Adipose tissue (tissue), 3 donors: ENCODE measurements around the gene NEK11. TPM values are rescaled to one million over a fixed set of nuclear protein-coding genes. Genes with fewer than 3 reads are reported as not detected.
A peak's percentile ranks its signal among the peaks of the same experiment; 100 is the strongest.
"Not testable (repeated sequence)": the region's sequence is repeated elsewhere in the genome, so short reads cannot be mapped to it uniquely, and the experiment has no call there.

Experiments
- H3K27ac ChIP-seq: one replicate; pipeline ENCODE4 v1.5.1; 2013; ENCODE audit warnings: low read depth, low read length
- WGBS, 3 donors: extraction: QIAGEN DNeasy Blood & Tissue Kit; methylation state at CpG; one replicate each; pipeline ENCODE4 v1.1.7; 2013; 5-methylcytosine and 5-hydroxymethylcytosine counted together
- polyA plus RNA-seq, 3 donors: library from polyadenylated mRNA; stranded (reverse); fragments of 200-250 nt; gene quantifications; one replicate each; pipeline ENCODE4 v1.2.3, GENCODE V29; 2013
- donor health status: healthy with polysubstance abuse.
- donor health status: Bipolar disorder and iron deficiency.
- donor health status: healthy.

The NEK11 gene
- polyA plus RNA-seq, 3 donors = 1.8 to 3.3 (median 2.6) TPM

DNA sequence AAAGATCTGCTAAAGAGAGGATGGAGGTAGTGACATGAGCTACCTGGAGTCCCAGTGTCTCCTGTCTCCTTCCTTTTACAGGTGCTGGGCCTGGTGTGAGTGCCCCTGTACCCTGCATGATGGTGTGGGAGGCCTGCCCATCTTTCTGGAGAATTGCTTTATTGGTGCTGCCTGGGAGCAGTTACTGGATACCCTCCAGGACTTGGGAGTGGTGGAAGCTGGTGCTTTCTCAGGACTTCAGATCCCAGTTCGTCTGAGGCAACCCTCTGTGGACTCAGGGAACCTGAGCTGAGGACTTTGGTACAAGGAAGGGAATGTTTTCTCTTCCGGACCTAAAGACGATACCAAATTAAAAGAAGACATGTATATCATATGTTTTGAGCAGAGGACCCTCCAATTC is 336.6 kb downstream of the NEK11 start:
- H3K27ac ChIP-seq = no peak overlapping the region
- WGBS, 3 donors = 46 to 88% (median 88%) methylated on average over 3 of the region's 3 CpGs

DNA sequence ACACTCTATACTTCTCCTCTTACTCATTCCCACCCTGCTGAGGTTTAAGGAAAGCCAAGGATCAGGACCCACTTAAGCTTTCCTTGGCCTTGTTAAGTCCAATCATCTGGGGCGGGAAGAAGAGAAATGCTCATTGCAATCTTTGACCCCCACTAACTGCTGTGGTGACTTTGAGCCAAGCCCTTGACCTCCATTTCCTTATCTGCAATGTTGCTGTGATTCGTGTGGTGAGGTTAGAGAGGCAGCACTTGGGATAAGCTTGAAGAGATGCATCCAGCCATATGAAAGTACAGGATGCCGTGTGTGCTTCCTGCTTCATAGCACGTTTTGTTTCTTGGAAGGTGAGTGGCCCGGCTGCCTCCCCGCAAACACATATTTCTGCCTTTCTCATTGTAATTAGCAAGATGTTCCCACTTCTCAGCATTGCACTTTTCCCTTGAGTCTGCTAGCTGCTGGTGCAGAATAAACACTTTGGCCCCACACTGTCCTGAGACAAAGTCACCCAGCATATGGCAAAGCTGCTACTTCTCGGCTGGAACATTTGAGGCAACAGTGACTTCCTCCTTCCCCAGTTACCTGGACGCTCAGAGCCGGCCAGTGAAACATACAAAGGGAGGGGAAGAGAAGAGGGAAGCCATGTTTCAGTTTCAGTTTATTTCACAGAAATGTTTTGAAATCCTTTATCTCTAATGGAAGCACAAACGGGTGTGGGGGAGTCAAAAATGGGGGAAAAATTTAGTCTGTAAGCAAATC is 344.4 kb downstream of the NEK11 start:
- WGBS, 3 donors = 51 to 77% (median 66%) methylated on average over 10 of the region's 10 CpGs
- H3K27ac ChIP-seq = no peak overlapping the region

DNA sequence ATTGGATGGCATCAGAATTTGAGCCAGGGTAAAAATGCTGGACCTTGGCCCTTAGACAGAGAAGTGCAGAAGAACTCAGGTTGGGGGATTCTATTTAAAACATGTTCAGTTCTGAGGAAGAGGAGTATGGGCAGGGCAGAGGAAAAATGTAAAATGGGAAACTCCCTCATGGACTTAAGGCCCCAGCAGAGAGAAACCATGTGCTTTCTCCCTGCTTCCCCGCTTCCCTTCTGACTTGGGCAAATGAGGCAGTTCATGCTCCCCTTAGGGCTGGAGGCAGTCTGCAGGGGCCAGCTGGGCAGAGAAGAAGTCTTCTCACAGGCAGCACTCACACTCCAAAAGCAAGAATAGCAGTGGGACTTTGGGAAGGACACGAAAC is 345.0 kb downstream of the NEK11 start:
- 67 to 89% (median 84%) methylated on average over 2 of the region's 2 CpGs for WGBS, 3 donors
- H3K27ac ChIP-seq = no peak overlapping the region

DNA sequence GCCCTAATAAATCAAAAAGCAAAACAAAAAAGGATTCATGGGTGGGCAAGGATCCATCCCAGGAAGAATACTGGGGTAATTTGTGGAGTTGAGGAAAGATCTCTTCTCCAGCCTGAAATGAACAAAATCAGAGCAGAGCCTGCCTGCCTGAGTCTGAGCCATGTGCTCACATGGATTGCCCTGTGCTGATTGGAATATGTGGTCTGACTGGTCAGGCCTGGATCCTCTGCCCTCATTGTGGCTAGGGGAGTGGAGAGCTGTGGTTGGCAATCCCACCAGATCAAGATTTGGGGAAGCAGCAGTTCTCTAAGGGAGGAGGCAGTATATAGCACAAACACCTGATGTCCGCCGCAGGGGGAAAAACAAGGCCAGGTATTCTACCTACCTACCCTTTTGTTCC is 348.1 kb downstream of the NEK11 start:
- no peak overlapping the region for H3K27ac ChIP-seq
- 97 to 100% (median 100%) methylated on average over 2 of the region's 2 CpGs for WGBS, 3 donors

DNA sequence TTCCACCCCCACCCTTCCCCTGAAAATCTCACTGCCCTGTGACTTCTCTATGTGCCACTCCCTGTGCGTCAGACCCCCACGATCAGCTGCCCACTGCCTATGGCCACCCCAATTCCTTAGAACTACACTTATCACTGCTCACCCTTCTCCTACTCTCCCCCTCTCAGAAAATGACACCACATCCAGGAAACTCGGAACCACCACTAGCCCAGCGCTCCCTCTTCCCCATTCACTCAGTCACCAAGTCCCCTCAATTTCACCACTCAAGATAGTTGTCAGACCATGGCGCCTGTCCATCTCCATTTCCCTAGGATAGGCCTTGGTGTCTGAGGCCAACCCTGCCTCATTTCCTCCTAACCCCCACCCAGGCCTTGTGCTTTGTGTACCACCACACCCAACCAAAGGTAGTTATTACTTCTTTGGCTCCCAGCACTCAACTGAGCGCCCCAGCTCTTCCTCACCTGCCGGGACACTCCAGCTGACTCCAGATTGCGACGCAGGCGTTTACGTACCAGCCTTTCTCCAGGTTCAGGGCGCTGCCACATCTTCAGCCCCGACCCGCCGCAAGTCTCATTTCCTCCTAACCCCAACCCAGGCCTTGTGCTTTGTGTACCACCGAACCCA is 354.3 kb downstream of the NEK11 start:
- 6 to 14% (median 11%) methylated on average over 16 of the region's 16 CpGs for WGBS, 3 donors
- H3K27ac ChIP-seq = not testable (repeated sequence)

DNA sequence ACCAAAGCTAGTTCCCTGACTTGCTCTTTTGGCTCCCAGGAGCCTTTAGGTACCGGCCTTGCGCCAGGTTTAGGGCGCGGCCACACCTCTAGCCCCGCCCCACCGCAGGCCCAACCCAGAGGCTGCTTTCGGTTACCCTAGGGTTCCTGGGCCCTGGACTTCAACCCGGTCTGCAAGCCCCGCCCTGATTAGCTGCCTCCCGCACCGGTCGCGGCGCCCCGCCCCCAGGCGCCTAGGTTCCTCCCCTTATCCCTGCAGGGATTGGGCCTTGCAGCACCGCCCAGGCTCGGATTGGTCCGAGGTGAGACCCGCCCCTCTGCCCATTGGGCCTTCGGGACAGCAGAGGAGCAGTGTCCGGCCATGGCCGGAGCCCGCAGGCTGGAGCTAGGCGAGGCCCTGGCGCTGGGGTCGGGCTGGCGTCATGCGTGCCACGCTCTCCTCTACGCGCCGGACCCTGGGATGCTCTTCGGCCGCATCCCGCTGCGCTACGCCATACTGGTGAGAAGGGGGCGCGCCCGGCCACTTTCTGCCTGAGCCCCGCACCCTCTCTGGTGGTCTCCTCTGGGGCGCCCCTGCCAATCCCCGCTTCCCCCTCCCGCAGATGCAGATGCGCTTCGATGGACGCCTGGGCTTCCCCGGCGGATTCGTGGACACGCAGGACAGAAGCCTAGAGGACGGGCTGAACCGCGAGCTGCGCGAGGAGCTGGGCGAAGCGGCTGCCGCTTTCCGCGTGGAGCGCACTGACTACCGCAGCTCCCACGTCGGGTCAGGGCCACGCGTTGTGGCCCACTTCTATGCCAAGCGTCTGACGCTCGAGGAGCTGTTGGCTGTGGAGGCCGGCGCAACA is 355.0 kb downstream of the NEK11 start, which contains the start of gene NUDT16:
NUDT16 (plus strand) TSS at position 330 of the 847 bp plus-strand sequence; CDS start at position 361, 31 bp downstream.
- H3K27ac ChIP-seq = peak within 1 kb of the TSS; percentile 78
- WGBS, 3 donors = 0 to 1% (median 0%) methylated on average over 68 to 73 of the region's 73 CpGs

DNA sequence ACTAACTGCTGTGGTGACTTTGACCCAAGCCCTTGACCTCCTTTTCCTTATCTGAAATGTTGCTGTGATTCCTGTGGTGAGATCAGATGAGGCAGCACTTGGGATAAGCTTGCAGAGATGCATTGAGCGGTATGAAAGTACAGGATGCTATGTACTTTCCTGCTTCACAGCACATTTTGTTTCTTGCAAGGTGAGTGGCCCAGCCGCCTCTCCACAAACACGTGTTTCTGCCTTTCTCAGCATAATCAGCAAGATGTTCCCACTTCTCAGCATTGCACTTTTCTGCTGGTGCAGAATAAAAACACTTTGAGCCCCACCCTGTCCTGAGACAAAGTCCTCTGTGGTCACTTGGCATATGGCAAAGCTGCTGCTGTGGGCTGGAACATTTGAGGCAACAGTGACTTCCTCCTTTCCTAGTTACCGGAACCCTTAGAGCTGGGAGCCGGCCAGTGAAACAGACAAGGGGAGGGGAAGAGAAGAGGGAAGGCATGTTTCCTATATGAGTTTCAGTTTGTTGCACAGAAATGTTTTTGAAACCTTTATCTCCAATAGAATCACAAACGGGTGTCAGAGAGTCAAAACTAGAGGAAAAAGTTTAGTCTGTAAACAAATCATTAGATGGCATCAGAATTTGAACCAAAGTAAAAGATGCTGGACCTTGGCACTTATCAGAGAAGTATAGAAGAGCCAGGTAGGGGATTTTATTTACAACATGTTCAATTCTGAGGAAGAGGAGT is 359.9 kb downstream of the NEK11 start:
- H3K27ac ChIP-seq = no peak overlapping the region

DNA sequence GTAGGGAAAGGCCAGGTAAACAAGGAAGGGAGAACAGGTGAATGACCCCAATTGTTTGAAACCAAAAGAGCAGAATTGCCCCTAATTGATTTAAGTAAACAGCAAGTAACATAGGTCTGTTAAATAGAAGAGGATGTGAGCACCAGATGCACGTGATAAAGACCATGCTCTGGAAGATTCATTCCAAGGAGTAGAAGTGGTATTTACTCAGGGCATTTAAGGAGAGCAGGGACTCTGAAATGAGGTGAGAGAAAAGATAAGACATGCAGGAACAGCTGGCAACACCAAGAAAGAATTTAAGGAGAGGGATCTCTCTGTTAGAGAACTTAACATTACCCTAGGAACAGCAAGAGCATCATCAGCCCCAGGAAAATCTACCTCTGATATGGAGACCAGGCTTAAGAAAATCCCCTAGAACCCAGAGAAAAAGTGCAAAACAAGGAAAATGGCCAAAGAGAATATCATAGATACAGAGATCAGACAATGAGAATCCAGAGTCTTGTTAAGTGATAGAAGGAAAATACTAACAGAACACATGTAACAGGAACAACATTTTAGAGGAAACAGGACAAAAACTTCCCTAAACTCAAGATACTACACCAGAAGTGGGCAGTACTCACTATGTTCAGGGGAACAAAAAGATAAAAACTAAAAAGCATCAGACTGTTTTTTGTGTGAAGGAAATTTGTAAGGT is 361.3 kb downstream of the NEK11 start:
- 42 to 75% (median 50%) methylated on average over 1 of the region's 1 CpG for WGBS, 3 donors
- no peak overlapping the region for H3K27ac ChIP-seq

More for the DNA sequence above, 359.9 kb downstream of the NEK11 start:
- 13 to 61% (median 21%) methylated on average over 6 of the region's 6 CpGs for WGBS, 3 donors

DNA sequence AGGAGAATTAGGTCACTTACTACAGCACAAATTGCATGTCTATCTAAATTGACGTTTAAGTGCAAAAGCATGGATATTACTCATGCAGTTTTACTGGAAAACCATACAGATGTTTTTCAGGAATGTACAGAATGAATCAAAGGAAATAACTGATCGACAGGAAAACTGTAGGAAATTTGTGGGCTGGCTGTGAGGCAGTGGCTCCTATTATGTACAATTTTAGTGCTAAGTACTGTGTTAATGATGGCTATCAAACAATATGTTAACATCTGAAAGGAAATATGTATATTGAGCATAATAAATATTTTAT is 361.8 kb downstream of the NEK11 start:
- 33 to 63% (median 39%) methylated on average over 2 of the region's 2 CpGs for WGBS, 3 donors

DNA sequence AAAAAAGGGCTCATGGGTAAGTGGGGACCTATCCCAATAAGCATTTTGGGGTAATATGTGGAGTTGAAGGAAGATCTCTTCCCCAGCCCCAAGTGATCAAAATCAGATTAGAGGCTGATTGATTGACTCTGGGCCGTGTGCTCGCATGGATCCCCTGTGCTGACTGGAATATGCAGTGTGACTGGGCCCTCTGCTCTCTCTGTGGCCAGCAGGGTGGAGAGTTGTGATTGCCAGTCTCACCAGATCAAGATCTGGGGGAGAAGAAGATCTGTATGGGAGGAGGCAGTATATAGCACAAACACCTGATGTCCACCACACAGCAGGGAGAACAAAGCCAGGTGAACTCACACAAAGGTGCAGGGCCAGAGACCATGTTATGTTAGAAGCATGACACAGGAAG is 363.7 kb downstream of the NEK11 start:
- 64 to 82% (median 67%) methylated on average over 2 of the region's 2 CpGs for WGBS, 3 donors
- no peak overlapping the region for H3K27ac ChIP-seq

More for the DNA sequence above, 361.8 kb downstream of the NEK11 start:
- H3K27ac ChIP-seq = no peak overlapping the region

DNA sequence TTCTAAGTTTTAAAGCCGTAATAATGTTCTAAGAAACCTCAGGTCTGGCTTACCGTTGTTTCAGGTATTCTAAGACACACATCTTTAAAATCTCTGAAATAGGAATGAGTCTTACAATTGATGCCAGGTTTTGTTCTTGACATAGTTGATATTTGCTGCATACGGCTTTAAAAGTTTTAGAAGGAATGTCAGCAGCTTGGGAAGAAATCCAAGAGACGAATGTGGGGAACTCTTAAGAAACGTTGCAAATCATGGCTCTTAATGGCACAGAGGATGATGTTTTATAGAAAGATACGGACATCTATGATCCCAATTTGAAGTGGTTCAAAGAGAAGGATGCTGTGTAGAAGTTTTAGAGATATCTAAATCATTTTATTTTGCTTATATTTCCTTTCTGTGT is 366.4 kb downstream of the NEK11 start:
- WGBS, 3 donors = 60 to 68% (median 67%) methylated on average over 6 of the region's 6 CpGs
- H3K27ac ChIP-seq = no peak overlapping the region

DNA sequence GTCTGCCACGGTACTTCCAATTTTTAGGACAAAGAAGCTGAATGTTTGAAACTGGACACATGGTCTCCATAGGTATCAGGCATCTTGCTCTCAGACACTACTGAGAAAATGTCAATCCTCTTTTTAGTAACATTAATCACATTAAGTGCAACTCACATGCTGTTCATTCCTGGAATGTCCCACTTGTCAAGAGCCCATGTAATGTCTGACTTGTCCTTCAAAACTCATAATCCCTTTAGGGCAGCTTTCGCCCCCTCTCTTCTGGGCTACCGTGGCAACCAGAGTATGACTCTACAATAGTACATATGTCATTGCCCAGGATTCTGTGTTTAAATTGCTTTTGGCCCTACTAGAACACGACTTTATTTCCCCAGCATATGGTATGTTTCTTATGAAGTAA is 367.2 kb downstream of the NEK11 start:
- no peak overlapping the region for H3K27ac ChIP-seq

DNA sequence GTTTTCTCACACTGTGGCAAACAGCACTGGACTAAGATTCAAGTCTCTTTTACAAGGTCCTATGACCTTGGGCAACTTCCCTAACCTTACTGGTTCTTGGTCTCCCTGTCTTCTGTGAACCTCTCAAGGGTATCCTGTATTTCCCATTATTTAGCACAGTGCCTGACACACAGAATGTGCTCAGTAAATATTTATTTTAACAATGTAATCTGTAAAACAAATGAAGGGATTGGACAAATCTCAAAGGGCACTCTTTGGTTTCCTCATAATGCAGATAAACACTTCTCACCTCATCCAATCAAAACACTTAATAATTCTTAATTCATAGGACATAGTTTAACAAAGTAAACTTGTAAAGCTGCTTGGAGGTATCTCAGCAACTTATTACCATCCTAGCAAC is 367.7 kb downstream of the NEK11 start:
- no peak overlapping the region for H3K27ac ChIP-seq

More for the DNA sequence above, 367.2 kb downstream of the NEK11 start:
- WGBS, 3 donors = 82 to 85% (median 84%) methylated on average over 4 of the region's 4 CpGs

DNA sequence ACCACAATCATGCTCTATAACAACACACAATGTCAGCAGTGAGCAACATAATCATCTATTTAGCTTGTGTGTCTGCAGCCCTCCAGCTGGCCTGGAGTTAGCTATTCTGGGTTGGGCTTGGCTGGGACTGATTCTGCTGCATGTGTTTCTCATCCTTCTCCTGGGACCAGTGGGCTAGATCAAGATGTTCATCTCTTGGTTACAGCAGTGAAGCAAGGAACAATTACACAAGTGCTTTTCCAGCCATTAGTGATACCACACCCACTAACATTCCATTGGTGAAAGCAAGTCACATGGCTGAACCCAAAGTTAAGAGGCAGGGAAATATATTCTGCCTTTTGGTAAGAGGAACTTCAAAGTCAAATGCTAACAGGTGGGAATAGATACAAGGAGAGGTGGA is 369.5 kb downstream of the NEK11 start:
- no peak overlapping the region for H3K27ac ChIP-seq

DNA sequence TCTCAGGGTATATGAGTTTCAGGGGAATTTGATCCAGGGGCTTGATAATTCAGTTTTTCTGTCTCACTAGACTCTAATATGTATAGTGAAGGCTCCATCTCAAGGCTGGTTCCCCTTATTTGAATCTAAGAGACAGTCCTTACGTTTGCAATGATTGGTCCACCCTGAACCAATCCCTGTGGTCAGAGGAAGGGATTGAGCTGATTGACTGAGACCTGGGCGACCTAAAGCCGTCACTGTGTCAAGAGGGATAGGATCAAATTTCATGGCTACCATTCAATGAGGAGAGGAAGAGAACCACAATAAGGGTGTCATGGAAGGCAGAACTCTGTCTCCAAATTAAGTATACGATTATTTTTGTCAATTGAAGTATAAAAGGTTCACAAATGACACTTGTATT is 371.2 kb downstream of the NEK11 start:
- no peak overlapping the region for H3K27ac ChIP-seq
- WGBS, 3 donors = 62 to 81% (median 80%) methylated on average over 4 of the region's 4 CpGs
